ENCODE results near the gene DNAJB1.

DNA sequence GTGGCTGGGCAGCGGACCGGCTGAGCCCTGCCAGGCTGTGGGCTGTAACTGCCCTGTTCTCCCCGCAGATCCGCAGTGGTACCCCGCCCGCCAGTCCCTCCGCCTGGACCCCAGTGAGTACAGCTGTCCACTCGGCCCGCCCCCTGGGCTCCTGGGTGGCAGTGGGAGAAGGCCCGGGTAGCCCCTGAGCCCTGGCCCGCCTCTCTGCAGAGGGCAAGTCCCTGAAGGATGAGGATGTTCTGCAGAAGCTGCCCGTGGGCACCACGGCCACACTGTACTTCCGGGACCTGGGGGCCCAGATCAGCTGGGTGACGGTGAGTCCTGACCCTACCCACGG, 45.4 kb upstream of the DNAJB1 start:
- TF ChIP-seq, protein P1, sequence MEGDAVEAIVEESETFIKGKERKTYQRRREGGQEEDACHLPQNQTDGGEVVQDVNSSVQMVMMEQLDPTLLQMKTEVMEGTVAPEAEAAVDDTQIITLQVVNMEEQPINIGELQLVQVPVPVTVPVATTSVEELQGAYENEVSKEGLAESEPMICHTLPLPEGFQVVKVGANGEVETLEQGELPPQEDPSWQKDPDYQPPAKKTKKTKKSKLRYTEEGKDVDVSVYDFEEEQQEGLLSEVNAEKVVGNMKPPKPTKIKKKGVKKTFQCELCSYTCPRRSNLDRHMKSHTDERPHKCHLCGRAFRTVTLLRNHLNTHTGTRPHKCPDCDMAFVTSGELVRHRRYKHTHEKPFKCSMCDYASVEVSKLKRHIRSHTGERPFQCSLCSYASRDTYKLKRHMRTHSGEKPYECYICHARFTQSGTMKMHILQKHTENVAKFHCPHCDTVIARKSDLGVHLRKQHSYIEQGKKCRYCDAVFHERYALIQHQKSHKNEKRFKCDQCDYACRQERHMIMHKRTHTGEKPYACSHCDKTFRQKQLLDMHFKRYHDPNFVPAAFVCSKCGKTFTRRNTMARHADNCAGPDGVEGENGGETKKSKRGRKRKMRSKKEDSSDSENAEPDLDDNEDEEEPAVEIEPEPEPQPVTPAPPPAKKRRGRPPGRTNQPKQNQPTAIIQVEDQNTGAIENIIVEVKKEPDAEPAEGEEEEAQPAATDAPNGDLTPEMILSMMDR (IDR thresholded peaks at IDR 0.05; ENCODE audit: low read depth, low read length, poor library complexity, severe bottlenecking): no peak
- no peak for TF ChIP-seq EZH2phosphoT487 (IDR thresholded peaks at IDR 0.05; ENCODE audit: borderline replicate concordance, low read length)

Measured in DOHH2 (cell line).